Liver (tissue), 9 donors: ENCODE measurements around the gene GIMAP5. TPM values are rescaled to one million over a fixed set of nuclear protein-coding genes. Genes with fewer than 3 reads are reported as not detected.

Experiments used
- DNase-seq: peaks from one replicate; pipeline ENCODE4 v3.0.0-alpha.2; 2017; ENCODE audit warnings: low spot score
- H3K27ac ChIP-seq, 2 donors: one replicate each; pipeline ENCODE4 v1.7.0; 2013; ENCODE audit warnings: inconsistent platforms in 2 of 2, low read length in 2 of 2, control low read depth in 1 of 2, low read depth in 1 of 2, mild to moderate bottlenecking in 1 of 2
- H3K27me3 ChIP-seq, 4 donors: one replicate each; pipeline versions ENCODE4 v1.6.1 to v1.7.0; 2013; ENCODE audit warnings: low read length in 3 of 4, inconsistent platforms in 1 of 4, mild to moderate bottlenecking in 1 of 4, moderate library complexity in 1 of 4; ENCODE audit not compliant: control insufficient read depth in 4 of 4, insufficient read depth in 4 of 4
- H3K36me3 ChIP-seq, 4 donors: one replicate each; pipeline versions ENCODE4 v1.6.1 to v1.7.0; 2013; ENCODE audit warnings: low read length in 3 of 4, mild to moderate bottlenecking in 3 of 4, low read depth in 1 of 4, moderate library complexity in 1 of 4; ENCODE audit not compliant: control insufficient read depth in 4 of 4, insufficient read depth in 3 of 4
- H3K4me1 ChIP-seq, 4 donors: one replicate each; pipeline versions ENCODE4 v1.6.1 to v1.7.0; 2013; ENCODE audit warnings: low read length in 3 of 4, mild to moderate bottlenecking in 3 of 4, moderate library complexity in 1 of 4; ENCODE audit not compliant: control insufficient read depth in 4 of 4, insufficient read depth in 4 of 4
- H3K4me3 ChIP-seq, 3 donors: one replicate each; pipeline versions ENCODE4 v1.6.1 to v1.7.0; 2013; ENCODE audit warnings: low read length in 3 of 3, control low read depth in 1 of 3, low read depth in 1 of 3, mild to moderate bottlenecking in 1 of 3
- H3K9ac ChIP-seq, 2 donors: one replicate each; pipeline ENCODE4 v1.7.0; 2013; ENCODE audit warnings: low read length in 2 of 2, mild to moderate bottlenecking in 2 of 2, moderate library complexity in 2 of 2, control low read depth in 1 of 2, low read depth in 1 of 2
- H3K9me3 ChIP-seq, 4 donors: one replicate each; pipeline versions ENCODE4 v1.6.1 to v1.7.0; 2013; ENCODE audit warnings: low read length in 3 of 4; ENCODE audit not compliant: control insufficient read depth in 4 of 4
- ATF3 ChIP-seq: IDR thresholded peaks from 2 replicates; pipeline ENCODE4 v1.6.1; 2016; ENCODE audit warnings: antibody characterized with exemption
- EGR1 ChIP-seq, 2 donors: IDR thresholded peaks; 2 replicates each; pipeline ENCODE4 v1.6.1; 2016 to 2018; ENCODE audit warnings: antibody characterized with exemption in 2 of 2, low read depth in 2 of 2
- FOXA1 ChIP-seq: IDR thresholded peaks from 2 replicates; pipeline ENCODE4 v1.6.1; 2016; ENCODE audit warnings: antibody characterized with exemption
- FOXA2 ChIP-seq: IDR thresholded peaks from 2 replicates; pipeline ENCODE4 v1.6.1; 2016; ENCODE audit warnings: antibody characterized with exemption
- GABPA ChIP-seq, 2 donors: IDR thresholded peaks in 1 of 2; conservative IDR thresholded peaks in 1 of 2; 2 replicates each; pipeline ENCODE4 v1.6.1; 2016; ENCODE audit warnings: antibody characterized with exemption in 2 of 2, mild to moderate bottlenecking in 1 of 2, moderate library complexity in 1 of 2
- HNF4A ChIP-seq, 2 donors: conservative IDR thresholded peaks; 2 replicates each; pipeline ENCODE4 v1.6.1; 2016; ENCODE audit warnings: antibody characterized with exemption in 2 of 2, mild to moderate bottlenecking in 2 of 2
- HNF4G ChIP-seq: IDR thresholded peaks from 2 replicates; pipeline ENCODE4 v1.6.1; 2016; ENCODE audit warnings: antibody characterized with exemption
- JUND ChIP-seq, 2 donors: IDR thresholded peaks; 2 replicates each; pipeline ENCODE4 v1.6.1; 2016; ENCODE audit warnings: antibody characterized with exemption in 2 of 2
- NR2F2 ChIP-seq: IDR thresholded peaks from 2 replicates; pipeline ENCODE4 v1.6.1; 2016; ENCODE audit warnings: antibody characterized with exemption
- REST ChIP-seq: IDR thresholded peaks from 2 replicates; pipeline ENCODE4 v1.6.1; 2016; ENCODE audit warnings: antibody characterized with exemption, mild to moderate bottlenecking
- RXRA ChIP-seq, 2 donors: IDR thresholded peaks; 2 replicates each; pipeline ENCODE4 v1.6.1; 2017 to 2018; ENCODE audit warnings: antibody characterized with exemption in 2 of 2, mild to moderate bottlenecking in 1 of 2
- SP1 ChIP-seq: IDR thresholded peaks from 2 replicates; pipeline ENCODE4 v1.6.1; 2018; ENCODE audit warnings: antibody characterized with exemption, mild to moderate bottlenecking
- TAF1 ChIP-seq: conservative IDR thresholded peaks from 2 replicates; pipeline ENCODE4 v1.6.1; 2016; ENCODE audit warnings: antibody characterized with exemption, mild to moderate bottlenecking
- YY1 ChIP-seq: IDR thresholded peaks from 2 replicates; pipeline ENCODE4 v1.6.1; 2016; ENCODE audit warnings: antibody characterized with exemption, mild to moderate bottlenecking
- WGBS: extraction: QIAGEN DNeasy Blood & Tissue Kit; methylation state at CpG from one replicate; pipeline ENCODE4 v1.1.7; 2013; 5-methylcytosine and 5-hydroxymethylcytosine counted together
- polyA plus RNA-seq, 2 donors: library from polyadenylated mRNA; stranded (reverse) in 1 of 2; unstranded in 1 of 2; fragments of 200-250 nt in 1 of 2; fragments of >200 nt in 1 of 2; fragmentation: Nextera tagmentation in 1 of 2; extraction: Ambion mirVana in 1 of 2; gene quantifications; one replicate each; pipeline versions ENCODE4 v1.2.1 to v1.2.3, GENCODE V29; 2013 to 2015
- total RNA-seq, 2 donors: library from RNA; depleted of rRNA; stranded (reverse); fragments of >200 nt; gene quantifications; one replicate each; pipeline ENCODE4 v1.2.3, GENCODE V29; 2014
- TF ChIP-seq, protein P1 (sequence below): IDR thresholded peaks from 2 replicates; pipeline ENCODE4 v1.6.1; 2016; ENCODE audit warnings: antibody characterized with exemption
- TF ChIP-seq, protein P2 (sequence below): IDR thresholded peaks from 2 replicates; pipeline ENCODE4 v1.6.1; 2016; ENCODE audit warnings: antibody characterized with exemption
- TF ChIP-seq, protein P3 (sequence below): fragments of 150-350 bp; IDR thresholded peaks from 2 replicates; pipeline ENCODE4 v1.5.1; 2017; ENCODE audit warnings: improper control_type of control experiment, low read depth, low read length; ENCODE audit not compliant: missing input control
- donor health status: healthy.
- donor health status: healthy.
- donor health status: healthy.
- donor health status: healthy.
- donor health status: healthy.

The GIMAP5 gene
- total and polyA plus RNA-seq, 4 donors: 9.7 to 20.6 (median 12.1) TPM

DNA sequence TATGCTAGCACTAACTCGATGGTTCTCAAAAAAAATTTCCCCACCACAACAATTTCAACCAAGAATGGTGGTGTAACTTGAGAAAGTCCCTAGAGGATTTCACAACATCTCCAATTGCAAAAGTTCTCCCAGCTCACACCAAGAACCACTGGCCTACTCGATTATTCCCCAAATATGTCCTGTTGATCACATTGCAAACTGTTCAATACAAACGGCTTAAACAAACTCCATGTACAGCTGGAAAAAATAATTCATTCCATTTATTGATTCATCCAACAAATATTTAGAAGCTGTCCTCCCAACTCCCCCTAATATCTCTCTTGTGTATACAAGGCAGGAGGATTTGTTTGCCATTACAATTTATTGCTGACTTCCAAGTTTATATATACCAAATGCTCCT is 43.9 kb downstream of the GIMAP5 start:
- 13% methylated on average over 3 of the region's 3 CpGs for WGBS
- H3K9ac ChIP-seq: no peak overlapping the region
- TF ChIP-seq REST (no peak), JUND (IDR thresholded peaks at IDR 0.05) (no peak), TAF1 (no peak), NR2F2 (no peak), GABPA (IDR thresholded peaks at IDR 0.05 in 1 of 2, conservative IDR thresholded peaks at IDR 0.05 in 1 of 2) (no peak), YY1 (peak; percentile 25), RXRA (IDR thresholded peaks at IDR 0.05) (peak in 1 of 2 donors; percentile 7), HNF4A (conservative IDR thresholded peaks at IDR 0.05) (peak in 1 of 2 donors; percentile 15), SP1 (peak; percentile 26), EGR1 (IDR thresholded peaks at IDR 0.05; ENCODE audit: low read depth in 2 of 2) (no peak), ATF3 (no peak)
- TF ChIP-seq, protein P1, sequence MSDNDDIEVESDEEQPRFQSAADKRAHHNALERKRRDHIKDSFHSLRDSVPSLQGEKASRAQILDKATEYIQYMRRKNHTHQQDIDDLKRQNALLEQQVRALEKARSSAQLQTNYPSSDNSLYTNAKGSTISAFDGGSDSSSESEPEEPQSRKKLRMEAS: peak; percentile 16
- TF ChIP-seq, protein P2, sequence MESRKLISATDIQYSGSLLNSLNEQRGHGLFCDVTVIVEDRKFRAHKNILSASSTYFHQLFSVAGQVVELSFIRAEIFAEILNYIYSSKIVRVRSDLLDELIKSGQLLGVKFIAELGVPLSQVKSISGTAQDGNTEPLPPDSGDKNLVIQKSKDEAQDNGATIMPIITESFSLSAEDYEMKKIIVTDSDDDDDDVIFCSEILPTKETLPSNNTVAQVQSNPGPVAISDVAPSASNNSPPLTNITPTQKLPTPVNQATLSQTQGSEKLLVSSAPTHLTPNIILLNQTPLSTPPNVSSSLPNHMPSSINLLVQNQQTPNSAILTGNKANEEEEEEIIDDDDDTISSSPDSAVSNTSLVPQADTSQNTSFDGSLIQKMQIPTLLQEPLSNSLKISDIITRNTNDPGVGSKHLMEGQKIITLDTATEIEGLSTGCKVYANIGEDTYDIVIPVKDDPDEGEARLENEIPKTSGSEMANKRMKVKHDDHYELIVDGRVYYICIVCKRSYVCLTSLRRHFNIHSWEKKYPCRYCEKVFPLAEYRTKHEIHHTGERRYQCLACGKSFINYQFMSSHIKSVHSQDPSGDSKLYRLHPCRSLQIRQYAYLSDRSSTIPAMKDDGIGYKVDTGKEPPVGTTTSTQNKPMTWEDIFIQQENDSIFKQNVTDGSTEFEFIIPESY: no peak

GRCh38 chr7:150781961-150782360 is 44.7 kb downstream of the GIMAP5 start:
- no peak for DNase-seq
- TF ChIP-seq EGR1 (IDR thresholded peaks at IDR 0.05; ENCODE audit: low read depth in 2 of 2): no peak
- no peak for TF ChIP-seq FOXA2
- TF ChIP-seq TAF1: no peak
- no peak for TF ChIP-seq HNF4A (conservative IDR thresholded peaks at IDR 0.05)
- no peak for TF ChIP-seq JUND (IDR thresholded peaks at IDR 0.05)
- no peak for TF ChIP-seq ATF3
- no peak for TF ChIP-seq GABPA (IDR thresholded peaks at IDR 0.05 in 1 of 2, conservative IDR thresholded peaks at IDR 0.05 in 1 of 2)
- no peak for TF ChIP-seq FOXA1
- TF ChIP-seq REST: no peak
- TF ChIP-seq, protein P3, sequence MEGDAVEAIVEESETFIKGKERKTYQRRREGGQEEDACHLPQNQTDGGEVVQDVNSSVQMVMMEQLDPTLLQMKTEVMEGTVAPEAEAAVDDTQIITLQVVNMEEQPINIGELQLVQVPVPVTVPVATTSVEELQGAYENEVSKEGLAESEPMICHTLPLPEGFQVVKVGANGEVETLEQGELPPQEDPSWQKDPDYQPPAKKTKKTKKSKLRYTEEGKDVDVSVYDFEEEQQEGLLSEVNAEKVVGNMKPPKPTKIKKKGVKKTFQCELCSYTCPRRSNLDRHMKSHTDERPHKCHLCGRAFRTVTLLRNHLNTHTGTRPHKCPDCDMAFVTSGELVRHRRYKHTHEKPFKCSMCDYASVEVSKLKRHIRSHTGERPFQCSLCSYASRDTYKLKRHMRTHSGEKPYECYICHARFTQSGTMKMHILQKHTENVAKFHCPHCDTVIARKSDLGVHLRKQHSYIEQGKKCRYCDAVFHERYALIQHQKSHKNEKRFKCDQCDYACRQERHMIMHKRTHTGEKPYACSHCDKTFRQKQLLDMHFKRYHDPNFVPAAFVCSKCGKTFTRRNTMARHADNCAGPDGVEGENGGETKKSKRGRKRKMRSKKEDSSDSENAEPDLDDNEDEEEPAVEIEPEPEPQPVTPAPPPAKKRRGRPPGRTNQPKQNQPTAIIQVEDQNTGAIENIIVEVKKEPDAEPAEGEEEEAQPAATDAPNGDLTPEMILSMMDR: no peak
- no peak for TF ChIP-seq HNF4G
- no peak for TF ChIP-seq NR2F2
- TF ChIP-seq, protein P2: no peak
- TF ChIP-seq YY1: no peak
- 92% methylated on average over 2 of the region's 2 CpGs for WGBS
- Histone ChIP-seq H3K27ac (peak overlapping the region; percentile 11 to 40), H3K4me3 (no peak overlapping the region), H3K9ac (no peak overlapping the region), H3K36me3 (no peaks in the 10 kb centered on the region), H3K27me3 (no peaks in the 10 kb centered on the region), H3K4me1 (peaks cover 9 to 54% (median 38%) of the 10 kb centered on the region in 4 donors), H3K9me3 (no peaks in the 10 kb centered on the region)

More for the DNA sequence above, 43.9 kb downstream of the GIMAP5 start:
- Histone ChIP-seq H3K27me3 (no peaks in the 10 kb centered on the region), H3K4me3 (no peak overlapping the region), H3K36me3 (no peaks in the 10 kb centered on the region), H3K27ac (peak overlapping the region; percentile 29 to 81), H3K4me1 (peaks cover 9 to 57% (median 43%) of the 10 kb centered on the region in 4 donors), H3K9me3 (no peaks in the 10 kb centered on the region)
- DNase-seq: no peak
